Activated CD8-positive, alpha-beta T cell treated with anti-CD3 and anti-CD28 coated beads for 36 hours (primary cell): ENCODE measurements around the gene IL3RA. TPM values are rescaled to one million over a fixed set of nuclear protein-coding genes. Genes with fewer than 3 reads are reported as not detected.
"Not testable (repeated sequence)": the region's sequence is repeated elsewhere in the genome, so short reads cannot be mapped to it uniquely, and the experiment has no call there.

Source experiments
- ATAC-seq: fragments of 200-7000 bp; cut with Tn5 transposase; one replicate; pipeline ENCODE4 v1.10.0; 2021; ENCODE audit warnings: mild to moderate bottlenecking, moderate library complexity
- CTCF ChIA-PET: fragments of 350-600 bp; sonication (Branson Sonifier 250); formaldehyde crosslinking; loops from one replicate; lab custom pipeline; 2021; ENCODE audit warnings: antibody characterized with exemption; lab: Charles Lee
- POLR2A ChIA-PET: fragments of 350-600 bp; sonication (Branson Sonifier 250); formaldehyde crosslinking; loops from one replicate; lab custom pipeline; 2021; ENCODE audit warnings: antibody characterized with exemption; lab: Charles Lee
- DNase-seq: peaks from one replicate; pipeline ENCODE4 v3.0.0-alpha.2; 2020
- H3K27ac Mint-ChIP-seq: one replicate; pipeline ENCODE4 v1.8.0; 2021; ENCODE audit warnings: mild to moderate bottlenecking, mixed read lengths
- H3K27me3 Mint-ChIP-seq: one replicate; pipeline ENCODE4 v1.8.0; 2021; ENCODE audit warnings: mixed read lengths
- H3K36me3 Mint-ChIP-seq: one replicate; pipeline ENCODE4 v1.8.0; 2021; ENCODE audit warnings: low read depth, mixed read lengths
- H3K4me1 Mint-ChIP-seq: one replicate; pipeline ENCODE4 v1.8.0; 2021; ENCODE audit warnings: low read depth, mixed read lengths
- H3K4me3 Mint-ChIP-seq: one replicate; pipeline ENCODE4 v1.8.0; 2021; ENCODE audit warnings: mild to moderate bottlenecking, moderate library complexity, mixed read lengths
- H3K9me3 Mint-ChIP-seq: one replicate; pipeline ENCODE4 v1.8.0; 2021; ENCODE audit warnings: mixed read lengths
- intact Hi-C: fragments of 100-400 bp; cut with micrococcal nuclease; formaldehyde crosslinking; loops from one replicate; pipeline ENCODE4 v1.10.0; 2022
- total RNA-seq, 2 experiments: library from RNA; stranded (reverse); gene quantifications; one replicate each; pipeline ENCODE4 v1.2.3, GENCODE V29; 2021
- TF ChIP-seq, protein P1 (sequence below): fragments of 200-600 bp; IDR thresholded peaks from one replicate; pipeline ENCODE4 v1.8.0; 2022; ENCODE audit warnings: antibody characterized with exemption, mild to moderate bottlenecking

Gene IL3RA
- total RNA-seq, 2 experiments from 2014 or later = not detected

DNA sequence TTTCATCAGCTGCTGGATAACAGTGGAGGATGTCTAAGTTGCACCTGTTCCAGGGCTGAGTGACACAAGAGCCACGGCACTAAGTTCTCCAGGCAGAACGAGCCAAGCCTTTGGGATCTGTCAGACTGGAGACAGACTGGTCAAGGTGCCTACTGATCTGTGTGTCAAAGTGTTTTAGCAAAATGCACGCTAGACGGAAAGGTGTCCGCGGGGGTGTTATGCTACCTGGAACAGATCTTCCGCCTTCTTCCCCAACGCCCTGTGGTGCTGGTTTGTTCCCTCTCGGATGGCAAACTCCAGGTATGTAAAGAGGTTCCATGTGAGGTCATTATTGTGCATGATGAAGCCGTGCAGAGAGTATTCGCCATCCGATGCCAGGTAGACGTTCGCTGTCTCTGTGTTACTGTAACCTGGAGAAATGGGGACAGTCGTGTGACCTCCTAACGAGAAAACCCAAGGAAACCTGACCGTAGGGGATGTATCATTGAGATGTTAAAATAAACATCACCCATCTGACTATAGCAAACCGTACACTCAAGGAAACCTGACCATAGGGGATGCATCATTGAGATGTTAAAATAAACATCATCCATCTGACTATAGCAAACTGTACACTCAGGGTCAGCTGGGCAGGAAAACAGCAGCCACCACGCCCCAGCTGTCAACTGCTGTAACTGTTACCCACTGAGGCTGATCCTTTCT is 85.0 kb downstream of the IL3RA start:
- Mint-ChIP-seq H3K4me1 (no peaks in the 10 kb centered on the region), H3K9me3 (peaks cover 23% of the 10 kb centered on the region), H3K4me3 (no peak overlapping the region), H3K36me3 (peaks cover 67% of the 10 kb centered on the region), H3K27me3 (no peaks in the 10 kb centered on the region), H3K27ac (no peak overlapping the region)
- DNase-seq (no peak), ATAC-seq (no peak)
- intact Hi-C loops = no loop called here
- CTCF ChIA-PET = no interaction called here
- POLR2A ChIA-PET = no interaction called here
- TF ChIP-seq, protein P1, sequence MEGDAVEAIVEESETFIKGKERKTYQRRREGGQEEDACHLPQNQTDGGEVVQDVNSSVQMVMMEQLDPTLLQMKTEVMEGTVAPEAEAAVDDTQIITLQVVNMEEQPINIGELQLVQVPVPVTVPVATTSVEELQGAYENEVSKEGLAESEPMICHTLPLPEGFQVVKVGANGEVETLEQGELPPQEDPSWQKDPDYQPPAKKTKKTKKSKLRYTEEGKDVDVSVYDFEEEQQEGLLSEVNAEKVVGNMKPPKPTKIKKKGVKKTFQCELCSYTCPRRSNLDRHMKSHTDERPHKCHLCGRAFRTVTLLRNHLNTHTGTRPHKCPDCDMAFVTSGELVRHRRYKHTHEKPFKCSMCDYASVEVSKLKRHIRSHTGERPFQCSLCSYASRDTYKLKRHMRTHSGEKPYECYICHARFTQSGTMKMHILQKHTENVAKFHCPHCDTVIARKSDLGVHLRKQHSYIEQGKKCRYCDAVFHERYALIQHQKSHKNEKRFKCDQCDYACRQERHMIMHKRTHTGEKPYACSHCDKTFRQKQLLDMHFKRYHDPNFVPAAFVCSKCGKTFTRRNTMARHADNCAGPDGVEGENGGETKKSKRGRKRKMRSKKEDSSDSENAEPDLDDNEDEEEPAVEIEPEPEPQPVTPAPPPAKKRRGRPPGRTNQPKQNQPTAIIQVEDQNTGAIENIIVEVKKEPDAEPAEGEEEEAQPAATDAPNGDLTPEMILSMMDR = no peak

DNA sequence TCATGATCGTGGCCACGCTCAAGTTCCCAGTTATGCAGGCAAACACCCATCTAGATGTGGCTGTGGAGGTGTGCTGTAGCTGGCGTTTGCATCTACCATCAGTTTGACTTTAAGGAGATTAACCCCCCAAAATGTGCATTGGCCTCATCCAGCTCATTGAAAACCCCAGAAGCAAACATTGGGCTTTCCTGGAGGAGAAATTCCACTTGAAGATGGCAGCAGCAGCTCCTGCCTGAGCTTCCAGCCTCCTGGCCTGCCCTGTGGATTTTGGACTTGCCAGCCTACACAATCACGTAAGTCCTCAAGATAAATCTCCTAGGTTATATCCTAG is 85.5 kb downstream of the IL3RA start:
- Mint-ChIP-seq H3K36me3 (peaks cover 67% of the 10 kb centered on the region), H3K4me1 (no peaks in the 10 kb centered on the region), H3K27me3 (no peaks in the 10 kb centered on the region), H3K9me3 (peaks cover 23% of the 10 kb centered on the region), H3K27ac (no peak overlapping the region), H3K4me3 (no peak overlapping the region)
- intact Hi-C loops = no loop called here
- DNase-seq = no peak
- ATAC-seq = no peak
- POLR2A ChIA-PET = no interaction called here
- TF ChIP-seq, protein P1 = no peak
- CTCF ChIA-PET = no interaction called here

DNA sequence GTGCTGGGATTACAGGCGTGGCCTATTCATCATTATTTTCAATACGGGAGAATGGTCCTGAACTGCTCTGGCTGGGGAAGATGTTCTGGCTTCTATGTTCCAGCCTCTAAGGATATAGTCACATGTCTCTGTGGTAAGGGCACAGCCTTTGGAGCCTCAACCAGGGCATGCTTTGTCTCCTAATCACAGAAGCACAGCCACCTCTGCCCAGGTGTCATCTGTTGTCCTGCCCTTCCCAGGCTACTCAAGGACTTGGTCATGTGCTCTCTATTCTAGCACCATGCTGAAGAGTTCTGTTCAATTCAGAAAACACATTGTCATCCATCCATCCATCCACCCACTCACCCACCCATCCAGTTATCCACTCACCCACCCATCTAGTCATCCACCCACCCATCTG is 86.6 kb downstream of the IL3RA start:
- H3K27me3 Mint-ChIP-seq = no peaks in the 10 kb centered on the region
- intact Hi-C loops = no loop called here
- peaks cover 71% of the 10 kb centered on the region for H3K36me3 Mint-ChIP-seq
- DNase-seq (no peak), ATAC-seq (no peak)
- TF ChIP-seq, protein P1 = no peak
- ChIA-PET POLR2A (no interaction called here), CTCF (no interaction called here)
- H3K4me1 Mint-ChIP-seq = no peaks in the 10 kb centered on the region
- peaks cover 23% of the 10 kb centered on the region for H3K9me3 Mint-ChIP-seq
- H3K4me3 Mint-ChIP-seq = no peak overlapping the region
- H3K27ac Mint-ChIP-seq = no peak overlapping the region

DNA sequence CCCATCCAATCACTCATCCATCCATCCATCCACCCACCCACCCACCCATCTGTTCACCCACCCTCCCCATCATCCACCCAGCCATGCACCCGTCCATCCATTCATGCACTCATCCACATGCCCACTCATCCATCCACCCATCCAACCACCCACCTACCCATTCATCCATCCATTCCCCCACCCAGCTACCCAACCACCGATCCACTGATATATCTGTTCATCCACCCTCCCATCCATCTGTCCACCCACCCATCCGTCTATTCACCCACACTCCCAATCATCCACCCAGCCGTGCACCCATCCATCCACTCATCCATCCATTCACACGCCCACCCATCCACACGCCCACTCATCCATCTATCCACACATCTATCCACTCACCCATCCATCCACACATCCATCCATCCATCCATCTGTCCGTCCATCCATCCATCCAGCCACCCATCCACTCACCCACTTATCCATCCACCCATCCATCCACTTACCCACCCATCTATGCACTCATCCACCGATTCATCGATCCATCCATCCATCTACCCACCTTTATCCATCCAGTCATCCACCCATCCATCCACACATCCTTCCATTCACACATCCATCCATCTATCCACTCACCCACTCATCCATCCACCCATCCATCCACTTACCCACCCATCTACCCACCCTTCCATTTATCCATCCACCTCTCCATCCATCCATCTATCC is 87.7 kb downstream of the IL3RA start:
- H3K4me3 Mint-ChIP-seq = no peak overlapping the region
- H3K27ac Mint-ChIP-seq = no peak overlapping the region
- TF ChIP-seq, protein P1 = no peak
- ChIA-PET POLR2A (no interaction called here), CTCF (no interaction called here)
- DNase-seq = no peak
- no peaks in the 10 kb centered on the region for H3K27me3 Mint-ChIP-seq
- peaks cover 65% of the 10 kb centered on the region for H3K36me3 Mint-ChIP-seq
- ATAC-seq = no peak
- H3K9me3 Mint-ChIP-seq = peaks cover 23% of the 10 kb centered on the region
- no peaks in the 10 kb centered on the region for H3K4me1 Mint-ChIP-seq
- intact Hi-C loops = no loop called here

DNA sequence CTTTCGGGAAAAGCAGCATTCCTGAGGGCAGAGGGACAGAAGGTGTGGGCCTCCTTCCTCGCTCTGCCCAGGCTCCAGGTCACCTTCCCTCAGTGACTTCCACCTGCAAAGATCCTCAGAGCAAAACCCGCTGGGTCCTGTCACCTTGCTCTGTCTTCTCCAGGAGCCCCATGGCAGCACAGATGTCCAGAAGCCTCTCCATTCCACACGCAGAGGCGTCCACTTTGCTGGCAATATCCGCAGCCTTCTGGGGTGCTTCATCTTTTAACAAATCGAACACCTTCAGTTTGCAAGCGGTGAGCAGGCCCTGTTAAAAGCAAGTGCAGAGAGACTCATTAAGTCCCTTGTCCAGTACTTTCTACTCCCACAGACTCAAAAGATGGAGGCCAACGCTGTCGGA is 88.8 kb downstream of the IL3RA start:
- Mint-ChIP-seq H3K27ac (no peak overlapping the region), H3K9me3 (peaks cover 22% of the 10 kb centered on the region), H3K4me1 (no peaks in the 10 kb centered on the region), H3K36me3 (peaks cover 56% of the 10 kb centered on the region), H3K4me3 (no peak overlapping the region), H3K27me3 (no peaks in the 10 kb centered on the region)
- ATAC-seq (no peak), DNase-seq (no peak)
- POLR2A ChIA-PET = no interaction called here
- CTCF ChIA-PET = no interaction called here
- TF ChIP-seq, protein P1 = no peak
- intact Hi-C loops = no loop called here

DNA sequence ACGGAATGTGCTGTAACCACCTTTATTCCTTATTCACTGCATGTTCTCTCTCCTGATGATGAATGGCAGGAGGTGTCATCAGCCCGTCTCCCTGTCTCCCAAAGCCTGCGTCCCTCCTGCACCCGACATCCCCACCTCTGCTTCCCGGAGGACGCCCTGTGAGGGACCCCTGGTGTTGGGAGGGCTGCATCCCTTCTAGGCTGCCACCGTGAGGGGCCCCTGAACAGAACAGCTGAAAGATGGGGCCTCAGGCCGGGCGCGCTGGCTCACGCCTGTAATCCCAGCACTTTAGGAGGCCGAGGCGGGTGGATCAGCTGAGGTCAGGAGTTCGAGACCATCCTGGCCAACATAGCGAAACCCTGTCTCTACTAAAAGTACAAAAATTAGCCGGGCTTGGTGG is 89.7 kb downstream of the IL3RA start:
- H3K4me1 Mint-ChIP-seq, CTCF ChIA-PET, intact Hi-C loops, H3K27me3 Mint-ChIP-seq, POLR2A ChIA-PET, ATAC-seq, DNase-seq, H3K4me3 Mint-ChIP-seq, H3K27ac Mint-ChIP-seq: not testable (repeated sequence)
- Mint-ChIP-seq H3K9me3 (peaks cover 22% of the 10 kb centered on the region), H3K36me3 (peaks cover 49% of the 10 kb centered on the region)
